GM18526 (cell line): ENCODE results near the gene PITPNC1.

Source experiments
- POLR2A ChIP-seq: IDR thresholded peaks from 3 replicates; pipeline ENCODE4 v1.6.1; 2011; ENCODE audit not compliant: insufficient read length; ENCODE audit errors: extremely low read depth

Gene PITPNC1

GRCh38 chr17:67717192-67717623 lies 340.1 kb downstream of the PITPNC1 start:
- no peak for TF ChIP-seq POLR2A

- TF ChIP-seq POLR2A, result peak; percentile 91
These were observed 340.7 kb downstream of the PITPNC1 start, which contains the start of gene NOL11 for GRCh38 chr17:67717624-67718324. Gene NOL11, plus strand, starts transcription at chr17:67717936. Its CDS starts 12 bp downstream, at chr17:67717948.

GRCh38 chr17:67718325-67718941 lies 341.4 kb downstream of the PITPNC1 start:
- no peak for TF ChIP-seq POLR2A

- no peak for TF ChIP-seq POLR2A
These were observed 348.3 kb downstream of the PITPNC1 start for GRCh38 chr17:67725373-67725791.

- no peak for TF ChIP-seq POLR2A
These were observed 348.7 kb downstream of the PITPNC1 start for GRCh38 chr17:67725807-67726206.

GRCh38 chr17:67729903-67730302 lies 352.8 kb downstream of the PITPNC1 start:
- no peak for TF ChIP-seq POLR2A

- TF ChIP-seq POLR2A, result no peak
These were observed 353.6 kb downstream of the PITPNC1 start for GRCh38 chr17:67730731-67731130.

- TF ChIP-seq POLR2A, result no peak
These were observed 356.4 kb downstream of the PITPNC1 start for GRCh38 chr17:67733449-67733848.

- TF ChIP-seq POLR2A, result no peak
These were observed 360.1 kb downstream of the PITPNC1 start for GRCh38 chr17:67737145-67737544.

- TF ChIP-seq POLR2A, result no peak
These were observed 364.9 kb downstream of the PITPNC1 start for GRCh38 chr17:67742025-67742424.
